Lower leg skin (tissue), 4 donors: ENCODE data around the gene RCOR2. TPM values are rescaled to one million over a fixed set of nuclear protein-coding genes. Genes with fewer than 3 reads are reported as not detected.
"Not testable (repeated sequence)": the region's sequence is repeated elsewhere in the genome, so short reads cannot be mapped to it uniquely, and the experiment has no call there.

ENCODE experiments used
- DNase-seq, 2 donors: peaks; one replicate each; pipeline ENCODE4 v3.0.0-alpha.2; 2019; ENCODE audit warnings: low spot score in 2 of 2
- H3K4me3 ChIP-seq: fragments of 200-600 bp; sonication (generic); 2 replicates; pipeline ENCODE4 v1.5.1; 2017; ENCODE audit warnings: mild to moderate bottlenecking, low read depth; ENCODE audit not compliant: poor library complexity, severe bottlenecking
- CTCF ChIP-seq, 3 donors: fragments of 450-650 bp; IDR thresholded peaks; one replicate each; pipeline ENCODE4 v1.5.1; 2016; ENCODE audit warnings: antibody characterized with exemption in 3 of 3, mild to moderate bottlenecking in 3 of 3, moderate library complexity in 2 of 3
- POLR2A ChIP-seq, 2 donors: fragments of 450-650 bp; IDR thresholded peaks; one replicate each; pipeline ENCODE4 v1.6.1; 2016 to 2017; ENCODE audit warnings: antibody characterized with exemption in 2 of 2, mild to moderate bottlenecking in 1 of 2, moderate library complexity in 1 of 2
- WGBS, 2 donors: methylation state at CpG; one replicate each; pipeline ENCODE4 v1.1.5; 2018; 5-methylcytosine and 5-hydroxymethylcytosine counted together
- intact Hi-C: fragments of 100-400 bp; cut with DNase I; formaldehyde crosslinking; loops from one replicate; pipeline ENCODE4 v1.15.0; 2023; ENCODE audit warnings: low total_unique reads
- total RNA-seq, 4 donors: library from RNA; depleted of rRNA; stranded (reverse); fragments of >200 nt; gene quantifications; one replicate each; pipeline ENCODE4 v1.1.0, GENCODE V29; 2016

Gene RCOR2
- total RNA-seq = under 1 TPM in 1 of 4 donors, not detected in 3; 0.16 TPM

- WGBS, 2 donors = 0% methylated on average over 3 to 21 of the region's 85 CpGs
- DNase-seq = peak in 1 of 2 donors; percentile 94
- TF ChIP-seq POLR2A (IDR thresholded peaks at IDR 0.05) (no peak), CTCF (IDR thresholded peaks at IDR 0.05) (no peak)
- H3K4me3 ChIP-seq = peak within 1 kb of the TSS; percentile 5
- intact Hi-C loops = no loop called here
Measured at GRCh38 chr11:63916837-63917691, at the start of gene RCOR2. Gene RCOR2 (minus strand): TSS chr11:63917164. CDS start chr11:63916456, 708 bp downstream.

- H3K4me3 ChIP-seq = no peak overlapping the region
- no peak for DNase-seq
- no peak for TF ChIP-seq CTCF (IDR thresholded peaks at IDR 0.05)
- TF ChIP-seq POLR2A (IDR thresholded peaks at IDR 0.05) = no peak
- intact Hi-C loops = no loop called here
- 90 to 100% methylated on average over 1 of the region's 1 CpG for WGBS, 2 donors
Measured at GRCh38 chr11:63966444-63966843, 49.5 kb upstream of the RCOR2 start.

- DNase-seq, H3K4me3 ChIP-seq, intact Hi-C loops: not testable (repeated sequence)
- WGBS, 2 donors = 97% methylated on average over 4 of the region's 4 CpGs
Measured at GRCh38 chr11:63963895-63964294, 46.9 kb upstream of the RCOR2 start.

- no peak overlapping the region for H3K4me3 ChIP-seq
- DNase-seq = peak in 1 of 2 donors; percentile 57
- intact Hi-C loops = no loop called here
- TF ChIP-seq POLR2A (IDR thresholded peaks at IDR 0.05) = no peak
- TF ChIP-seq CTCF (IDR thresholded peaks at IDR 0.05) = no peak
- WGBS, 2 donors = 16 to 22% methylated on average over 17 to 18 of the region's 19 CpGs
Measured at GRCh38 chr11:63961608-63962412, 44.8 kb upstream of the RCOR2 start.

GRCh38 chr11:63958008-63958407 is 41.0 kb upstream of the RCOR2 start:
- intact Hi-C loops = no loop called here
- TF ChIP-seq POLR2A (IDR thresholded peaks at IDR 0.05) (no peak), CTCF (IDR thresholded peaks at IDR 0.05) (no peak)
- no peak for DNase-seq
- 44 to 73% methylated on average over 3 to 5 of the region's 5 CpGs for WGBS, 2 donors
- H3K4me3 ChIP-seq = no peak overlapping the region

GRCh38 chr11:63952570-63952969 is 35.6 kb upstream of the RCOR2 start:
- TF ChIP-seq POLR2A (IDR thresholded peaks at IDR 0.05) (no peak), CTCF (IDR thresholded peaks at IDR 0.05) (no peak)
- DNase-seq = no peak
- 60 to 73% methylated on average over 4 of the region's 4 CpGs for WGBS, 2 donors
- no peak overlapping the region for H3K4me3 ChIP-seq
- intact Hi-C loops = no loop called here
